Measurements from ENCODE around the gene CLDN10.
"Not testable (repeated sequence)": the region's sequence is repeated elsewhere in the genome, so short reads cannot be mapped to it uniquely, and the experiment has no call there.

The CLDN10 gene, protein sequence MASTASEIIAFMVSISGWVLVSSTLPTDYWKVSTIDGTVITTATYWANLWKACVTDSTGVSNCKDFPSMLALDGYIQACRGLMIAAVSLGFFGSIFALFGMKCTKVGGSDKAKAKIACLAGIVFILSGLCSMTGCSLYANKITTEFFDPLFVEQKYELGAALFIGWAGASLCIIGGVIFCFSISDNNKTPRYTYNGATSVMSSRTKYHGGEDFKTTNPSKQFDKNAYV

DNA sequence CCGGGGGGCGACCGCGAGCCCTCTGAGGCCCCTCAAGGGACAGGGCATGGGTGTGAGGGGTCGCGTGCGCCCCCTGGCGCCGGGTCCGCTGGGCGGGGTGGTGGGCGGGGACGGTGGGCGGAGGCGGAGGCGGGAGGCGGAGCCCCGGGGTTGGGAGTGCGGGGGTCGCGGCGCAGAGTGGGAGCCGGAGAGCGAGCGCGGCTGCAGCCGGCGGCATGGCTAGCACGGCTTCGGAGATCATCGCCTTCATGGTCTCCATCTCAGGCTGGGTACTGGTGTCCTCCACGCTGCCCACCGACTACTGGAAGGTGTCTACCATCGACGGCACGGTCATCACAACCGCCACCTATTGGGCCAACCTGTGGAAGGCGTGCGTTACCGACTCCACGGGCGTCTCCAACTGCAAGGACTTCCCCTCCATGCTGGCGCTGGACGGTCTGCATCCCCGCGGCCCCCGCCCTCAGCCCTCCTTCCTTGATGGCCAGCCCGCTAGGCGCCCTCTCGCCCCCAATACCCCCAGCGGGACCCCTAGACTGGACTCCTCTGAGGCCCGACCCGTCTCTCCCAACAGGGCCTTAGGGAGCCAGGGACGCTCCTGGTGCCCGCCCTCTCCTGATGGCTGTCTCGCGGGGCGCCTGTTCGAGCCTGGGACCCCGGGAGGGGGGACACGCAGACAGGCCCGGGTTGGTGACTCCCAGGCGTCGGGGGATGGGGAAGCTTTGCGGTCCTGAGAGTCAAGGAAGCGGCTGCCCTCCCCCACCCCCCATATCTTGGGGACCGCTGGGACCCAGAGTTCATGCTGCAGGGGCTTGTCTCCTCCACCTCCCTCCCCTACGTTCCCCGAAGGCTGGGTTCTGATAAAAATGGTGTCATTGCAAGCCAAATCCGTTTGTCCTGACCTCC is at the start of gene CLDN10:
Gene CLDN10 (plus strand): TSS at position 182 of the 903 bp plus-strand sequence. CDS start 34 bp downstream, at position 216.
- no peak for DNase-seq

GRCh38 chr13:95503662-95504061 is 48.9 kb upstream of the CLDN10 start:
- DNase-seq: no peak

- no peak for DNase-seq
These were observed 47.3 kb upstream of the CLDN10 start for GRCh38 chr13:95505265-95505664.

DNA sequence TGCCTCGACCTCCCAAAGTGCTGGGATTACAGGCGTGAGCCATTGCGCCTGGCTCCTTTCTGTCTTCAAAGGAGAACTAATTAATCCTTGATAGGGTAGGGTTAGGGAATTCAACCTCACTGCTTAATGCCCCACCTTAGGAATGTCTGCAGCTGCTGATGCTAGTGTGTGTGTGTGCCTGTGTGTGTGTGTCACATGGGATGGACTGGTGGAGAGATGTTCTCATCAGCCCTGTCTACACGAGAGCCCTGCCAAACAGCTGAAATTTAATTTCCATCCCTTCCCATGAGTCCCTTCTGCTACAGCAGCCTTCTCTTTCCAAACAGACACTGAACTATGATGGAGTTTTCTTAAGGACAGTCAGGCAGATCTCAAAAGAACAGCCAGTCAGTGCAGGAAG is 46.5 kb upstream of the CLDN10 start:
- no peak for DNase-seq

DNA sequence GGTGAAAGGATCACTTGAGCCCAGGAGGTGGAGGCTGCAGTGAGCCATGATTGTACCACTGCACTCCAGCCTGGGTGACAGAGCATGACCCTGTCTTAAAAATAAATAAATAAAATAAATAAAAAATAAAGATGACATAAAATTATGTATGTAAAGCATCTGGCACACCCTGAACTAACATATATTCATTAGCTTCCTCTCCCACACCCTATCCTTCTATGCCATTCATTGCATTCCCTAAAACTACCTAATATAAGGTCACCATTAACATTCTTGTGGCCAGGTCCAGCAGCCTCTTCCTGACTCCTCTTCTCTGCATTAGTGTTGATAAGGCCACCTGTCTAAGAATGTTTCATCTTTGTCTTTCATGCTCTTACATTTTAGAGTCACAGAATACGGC is 44.5 kb upstream of the CLDN10 start:
- DNase-seq: no peak

DNA sequence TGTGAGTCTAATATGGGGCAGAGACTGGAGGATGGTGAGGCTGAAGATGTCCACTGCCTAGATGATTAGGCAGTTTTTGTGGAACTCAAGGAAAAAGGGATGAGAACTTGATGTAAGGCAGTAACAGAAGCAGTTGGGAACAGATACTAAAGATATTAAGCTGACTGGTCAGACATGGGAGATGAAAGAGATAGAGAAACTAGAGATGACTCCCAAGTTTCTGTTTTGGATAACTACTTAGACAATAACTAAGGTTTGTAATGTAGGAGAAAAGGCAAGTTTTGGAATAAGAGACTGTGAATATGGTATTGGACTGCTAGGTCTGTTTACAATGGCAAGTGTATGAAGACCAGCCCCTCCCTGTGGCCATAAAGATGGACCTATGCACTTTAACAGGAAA is 43.5 kb upstream of the CLDN10 start:
- DNase-seq: no peak

DNA sequence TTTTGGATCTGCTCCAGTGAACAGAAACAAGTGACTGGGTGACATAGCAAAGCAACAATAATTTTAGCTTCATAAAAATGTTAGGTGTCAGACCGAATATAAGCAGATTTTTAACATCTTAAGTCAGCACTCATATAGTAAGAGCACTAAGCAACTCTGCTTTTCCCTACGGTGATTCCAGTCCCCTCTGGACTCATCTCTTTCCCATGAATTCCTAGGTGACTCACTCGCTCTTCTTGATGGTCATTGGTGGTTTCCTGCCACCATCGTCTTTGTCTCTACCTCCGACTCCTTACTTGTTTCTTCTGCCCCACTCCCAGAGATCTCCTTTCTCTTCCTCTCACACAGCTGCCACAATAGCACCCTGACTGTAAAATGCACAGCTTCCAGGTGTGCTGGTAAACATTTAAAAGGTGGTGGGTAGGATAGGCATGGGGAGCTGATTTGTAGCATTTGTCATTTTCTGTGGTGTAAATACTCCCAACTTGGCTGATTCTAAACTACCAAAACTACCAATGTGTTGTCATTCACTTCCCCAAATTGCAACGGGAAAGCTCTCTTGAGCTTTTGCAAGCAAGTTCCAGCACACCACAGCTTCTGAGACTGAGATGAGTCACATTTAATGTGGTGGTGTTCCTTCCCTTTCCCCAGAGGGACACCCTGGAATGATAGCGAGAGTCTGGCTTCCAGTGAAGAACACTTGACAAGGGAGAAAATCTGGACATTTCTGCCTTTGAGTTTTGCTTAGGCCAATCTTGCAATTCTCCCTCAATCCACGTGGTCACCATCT is 42.8 kb upstream of the CLDN10 start:
- DNase-seq: peak; percentile 51

DNA sequence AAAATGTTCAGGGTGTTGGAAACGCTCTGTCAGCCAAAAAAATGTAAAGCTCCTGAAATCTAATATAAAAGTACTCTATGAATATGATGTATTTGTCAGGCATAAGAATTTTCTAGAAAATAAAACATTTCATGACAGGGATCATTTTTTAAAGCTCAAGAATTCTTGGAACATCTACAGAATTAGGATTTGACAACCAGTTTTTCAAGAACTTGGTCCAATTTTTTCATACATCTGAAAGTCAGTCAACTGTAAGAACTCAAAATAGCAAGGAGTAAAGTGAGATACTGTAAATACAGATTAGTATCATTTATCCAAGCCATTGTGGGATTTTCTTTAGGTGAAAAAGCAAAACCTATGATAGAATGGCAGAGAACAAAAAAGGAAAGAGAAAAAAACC is 41.6 kb upstream of the CLDN10 start:
- no peak for DNase-seq

DNA sequence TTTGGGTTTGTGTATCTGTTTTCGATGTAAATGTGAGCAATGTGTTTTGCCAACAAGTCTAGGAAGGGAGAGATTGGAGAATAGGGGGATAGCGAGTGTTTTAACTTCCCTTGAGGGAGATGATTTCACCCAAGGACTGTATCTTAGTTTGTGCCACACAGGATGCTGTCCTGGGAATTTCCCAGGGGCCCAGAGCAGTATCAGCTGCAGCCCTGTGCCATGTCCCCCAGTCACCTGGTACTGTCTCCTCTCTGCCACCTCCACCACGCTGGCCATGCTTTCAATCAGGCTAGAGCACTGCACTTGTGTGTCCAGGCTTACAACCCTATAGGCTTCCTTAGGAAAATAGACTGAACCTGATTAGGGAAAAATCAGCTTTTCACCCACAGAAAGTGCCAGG is 40.1 kb upstream of the CLDN10 start:
- DNase-seq: no peak

DNA sequence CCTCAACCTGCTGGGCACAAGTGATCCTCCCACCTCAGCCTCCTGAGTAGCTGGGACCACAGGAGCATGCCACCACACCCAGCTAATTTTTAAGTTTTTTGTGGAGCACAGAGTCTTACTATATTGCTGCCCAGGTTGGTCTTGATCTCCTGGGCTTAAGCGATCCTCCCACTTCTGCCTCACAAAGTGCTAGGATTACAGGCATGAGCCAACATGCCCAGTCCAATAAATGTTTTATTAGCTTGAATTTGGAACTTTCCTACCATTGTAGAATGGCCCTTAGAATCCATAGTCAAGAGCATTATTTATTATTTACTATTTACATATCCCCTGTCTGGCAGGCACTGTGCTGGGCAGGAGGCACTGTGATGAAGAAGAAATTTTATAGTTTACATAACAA is 39.6 kb upstream of the CLDN10 start:
- no peak for DNase-seq

DNA sequence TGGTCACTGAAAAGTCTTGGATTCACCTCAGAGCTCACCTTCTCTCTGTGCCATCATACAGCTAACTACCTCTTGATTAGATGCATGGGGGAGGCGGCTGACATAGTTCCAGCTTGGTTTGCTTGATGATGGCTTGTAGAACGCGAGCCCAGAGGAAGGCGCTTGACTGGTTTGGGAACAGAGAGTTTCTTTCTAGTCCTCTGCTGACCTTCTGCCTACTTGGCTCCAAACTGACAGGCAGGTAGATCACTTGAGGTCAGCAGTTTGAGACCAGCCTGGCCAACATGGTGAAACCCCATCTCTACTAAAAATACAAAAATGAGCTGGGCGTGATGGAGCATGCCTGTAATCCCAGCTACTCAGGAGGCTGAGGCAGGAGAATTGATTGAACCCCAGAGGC is 36.9 kb upstream of the CLDN10 start:
- DNase-seq: not testable (repeated sequence)

- DNase-seq: no peak
These were observed 36.5 kb upstream of the CLDN10 start for GRCh38 chr13:95516021-95516420.

DNA sequence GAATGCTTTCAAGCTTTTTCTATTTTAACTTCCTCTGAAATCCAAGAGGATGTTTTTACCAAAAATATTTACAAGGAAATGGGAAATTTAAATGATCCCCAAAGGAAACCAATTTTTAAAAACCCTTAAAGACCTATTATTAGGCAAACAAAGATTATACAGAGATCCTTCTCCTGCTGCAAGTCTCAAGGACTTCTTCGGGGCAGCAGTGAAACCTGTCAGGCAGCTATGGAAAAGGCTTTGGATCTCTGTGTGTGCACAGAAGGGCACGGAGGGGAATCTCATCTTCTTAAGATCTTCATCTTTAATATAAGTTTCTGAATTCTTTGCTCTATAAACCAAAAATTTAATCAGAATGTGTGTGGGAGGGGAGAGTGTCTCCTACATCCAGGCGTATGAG is 36.0 kb upstream of the CLDN10 start:
- DNase-seq: no peak

DNA sequence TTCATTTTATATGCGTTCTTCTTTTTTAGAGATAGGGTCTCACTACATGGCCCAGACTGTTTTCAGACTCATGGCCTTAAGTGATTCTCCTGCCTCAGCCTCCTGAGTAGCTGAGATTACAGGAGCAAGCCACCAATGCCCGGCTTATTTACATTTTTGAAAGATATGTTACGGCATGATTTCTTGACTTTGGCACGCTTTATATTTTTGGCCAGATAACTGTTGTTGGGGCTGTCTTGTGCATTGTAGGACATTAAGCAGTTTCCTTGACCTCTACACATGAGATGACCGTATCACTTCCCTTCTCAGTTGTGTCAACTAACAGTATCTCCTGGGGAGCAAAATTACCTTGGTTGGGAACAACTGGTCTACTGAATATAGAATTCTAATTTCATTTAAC is 28.9 kb upstream of the CLDN10 start:
- DNase-seq: no peak

DNA sequence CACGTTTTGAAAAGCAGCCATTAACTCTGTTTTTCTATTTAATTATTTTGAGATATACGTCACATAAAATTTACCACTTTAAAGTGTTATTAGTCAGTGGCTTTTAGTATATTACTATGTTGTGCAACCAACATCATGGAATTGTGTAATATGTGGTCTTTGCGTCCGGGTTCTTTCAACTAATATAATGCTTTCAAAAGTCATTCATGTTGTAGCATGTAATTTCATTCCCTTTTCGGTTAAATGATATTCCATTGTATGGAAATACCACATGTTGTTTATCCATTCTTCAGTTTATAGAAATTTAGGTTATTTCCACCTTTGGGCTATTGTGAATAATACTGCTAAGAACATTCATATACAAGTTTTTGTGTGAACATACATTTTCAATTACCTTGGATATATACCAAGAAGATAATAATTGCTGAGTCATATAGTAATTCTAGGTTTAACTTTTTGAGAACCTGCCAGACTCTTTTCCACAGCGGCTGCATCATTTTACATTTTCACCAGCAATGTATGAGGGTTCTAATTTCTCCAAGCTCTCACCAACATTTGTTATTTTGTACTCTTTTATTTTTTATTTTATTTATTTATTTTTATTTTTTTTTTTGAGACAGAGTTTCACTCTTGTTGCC is 28.1 kb upstream of the CLDN10 start:
- peak; percentile 27 for DNase-seq

DNA sequence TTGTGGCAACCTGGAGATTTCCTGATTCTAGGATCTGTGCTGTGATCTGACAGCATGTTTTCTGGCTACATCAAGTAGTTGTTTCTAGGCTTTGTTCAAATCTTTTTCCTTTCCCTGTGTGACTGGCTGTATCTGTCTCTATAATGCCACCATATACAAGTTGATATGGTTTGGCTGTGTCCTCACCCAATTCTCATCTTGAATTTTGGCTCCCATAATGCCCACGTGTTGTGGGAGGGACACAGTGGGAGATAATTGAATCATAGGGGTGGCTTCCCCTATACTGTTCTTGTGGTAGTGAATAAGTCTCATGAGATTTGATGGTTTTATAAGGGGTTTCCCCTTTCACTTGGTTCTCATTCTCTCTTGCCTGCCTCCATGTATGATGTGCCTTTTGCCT is 24.6 kb upstream of the CLDN10 start:
- no peak for DNase-seq

- peak; percentile 11 for DNase-seq
These were observed 22.3 kb upstream of the CLDN10 start for GRCh38 chr13:95530178-95530577.

GRCh38 chr13:95533545-95534160 is 18.9 kb upstream of the CLDN10 start:
- DNase-seq: no peak

GRCh38 chr13:95535243-95535642 is 17.3 kb upstream of the CLDN10 start:
- peak; percentile 68 for DNase-seq

DNA sequence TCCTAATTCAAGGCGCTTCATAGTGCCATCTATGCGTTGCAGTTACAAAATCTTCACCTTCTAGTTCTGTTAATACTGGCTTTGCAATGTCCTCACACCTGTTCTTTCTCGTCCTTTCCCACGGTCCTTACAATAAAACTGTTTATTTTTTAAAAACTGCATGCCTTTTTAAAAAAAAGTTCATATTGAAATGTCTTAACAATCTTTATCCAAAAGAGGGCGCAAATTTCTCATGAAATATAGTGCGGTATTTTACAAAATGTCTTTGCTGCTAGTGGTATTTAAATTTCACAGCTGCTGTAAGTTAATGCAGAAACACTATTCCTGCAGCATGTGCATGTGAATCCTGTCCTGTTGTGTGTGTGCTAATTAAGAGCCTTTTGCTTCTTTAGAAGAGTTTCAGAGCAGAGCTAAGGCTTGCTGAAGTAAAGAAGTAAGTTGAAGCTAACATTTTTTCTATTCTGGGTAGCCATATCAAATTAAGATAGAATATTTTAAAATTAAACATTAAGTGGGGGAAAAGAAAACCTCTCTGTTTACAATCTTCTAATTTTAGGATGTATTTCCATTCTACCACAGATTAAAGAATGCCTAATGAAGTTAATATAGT is 15.8 kb upstream of the CLDN10 start:
- DNase-seq: peak; percentile 28

GRCh38 chr13:95540888-95541287 is 11.6 kb upstream of the CLDN10 start:
- DNase-seq: no peak

GRCh38 chr13:95541308-95541707 is 11.2 kb upstream of the CLDN10 start:
- no peak for DNase-seq

Data from fibroblast of skin of right quadriceps (primary cell).